ENCODE measurements around the gene AIDA.

AIDA gene

GRCh38 chr1:222643938-222644635, 68.2 kb downstream of the AIDA start:
- peak; percentile 86 to 92 (median 87) for DNase-seq

DNA sequence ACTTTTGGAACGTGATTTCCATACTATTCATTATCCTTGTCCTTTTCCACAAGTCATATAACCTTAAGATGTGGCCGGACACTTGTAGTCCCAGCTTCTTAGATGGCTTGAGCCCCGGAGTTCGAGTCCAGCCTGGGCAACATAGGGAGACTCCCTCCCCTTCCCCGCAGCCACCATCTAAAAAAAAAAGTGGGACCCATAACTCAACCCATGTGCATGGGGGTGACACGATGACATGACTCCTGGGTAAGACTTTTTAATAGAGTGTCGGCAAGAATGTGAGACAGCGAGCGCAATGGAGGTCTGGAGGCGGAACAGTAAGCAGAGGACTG, 68.7 kb downstream of the AIDA start:
- peak in 1 of 4 experiments; percentile 36 for DNase-seq

- no peak for DNase-seq
Measured at GRCh38 chr1:222642468-222642867, 69.8 kb downstream of the AIDA start.

DNA sequence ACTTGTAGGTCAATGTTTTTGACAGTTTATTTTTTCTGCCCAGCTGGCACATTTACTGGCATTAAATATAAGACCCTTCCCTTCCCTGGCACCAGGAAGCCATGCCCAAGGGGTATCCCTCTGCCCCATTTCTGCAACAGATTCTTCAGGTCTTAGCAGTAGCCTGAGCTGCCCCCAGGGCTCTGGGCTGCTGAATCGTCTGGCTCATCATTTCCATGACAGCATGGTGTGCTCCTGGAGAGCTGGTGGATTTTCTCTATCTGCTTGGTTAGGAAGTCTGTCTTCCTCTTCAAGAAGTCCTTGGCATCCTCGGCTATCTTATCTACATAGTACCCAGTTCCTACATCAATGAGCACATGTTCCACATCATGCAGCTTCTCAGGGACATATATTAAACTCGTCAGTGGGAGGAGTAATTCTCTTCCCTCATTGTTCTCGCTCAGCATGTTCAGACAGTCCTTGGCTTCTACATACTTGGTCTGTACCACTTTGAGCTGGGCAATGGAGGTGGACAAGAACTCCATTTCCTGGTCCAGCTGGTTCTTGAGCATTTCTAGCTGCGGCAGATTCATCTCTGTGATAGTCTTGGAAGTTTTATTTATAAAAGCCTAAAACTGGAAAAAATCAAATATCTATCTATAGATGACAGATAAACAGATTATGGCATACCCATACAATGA, 70.9 kb downstream of the AIDA start:
- DNase-seq, result no peak

GRCh38 chr1:222634180-222635013, 77.9 kb downstream of the AIDA start:
- DNase-seq, result peak in 1 of 4 experiments; percentile 49

DNA sequence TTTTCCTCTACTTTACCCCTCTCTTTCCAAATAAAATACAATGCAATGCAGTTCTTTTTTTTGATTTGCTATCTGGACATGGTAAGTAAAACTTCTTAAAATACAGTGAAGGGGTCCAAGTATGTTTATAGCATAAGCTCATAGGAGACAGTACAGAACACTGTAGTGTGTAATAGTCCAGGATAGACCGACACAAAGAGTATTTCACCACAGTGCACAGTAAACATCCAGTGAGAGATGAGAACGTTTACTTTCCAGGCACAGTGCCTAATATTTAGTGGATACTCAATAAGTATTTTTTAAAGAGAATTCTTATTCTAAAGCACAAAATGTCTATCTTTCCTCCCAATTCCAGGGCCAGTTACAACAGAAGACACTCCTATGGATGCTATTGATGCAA, 79.5 kb downstream of the AIDA start:
- no peak for DNase-seq

DNA sequence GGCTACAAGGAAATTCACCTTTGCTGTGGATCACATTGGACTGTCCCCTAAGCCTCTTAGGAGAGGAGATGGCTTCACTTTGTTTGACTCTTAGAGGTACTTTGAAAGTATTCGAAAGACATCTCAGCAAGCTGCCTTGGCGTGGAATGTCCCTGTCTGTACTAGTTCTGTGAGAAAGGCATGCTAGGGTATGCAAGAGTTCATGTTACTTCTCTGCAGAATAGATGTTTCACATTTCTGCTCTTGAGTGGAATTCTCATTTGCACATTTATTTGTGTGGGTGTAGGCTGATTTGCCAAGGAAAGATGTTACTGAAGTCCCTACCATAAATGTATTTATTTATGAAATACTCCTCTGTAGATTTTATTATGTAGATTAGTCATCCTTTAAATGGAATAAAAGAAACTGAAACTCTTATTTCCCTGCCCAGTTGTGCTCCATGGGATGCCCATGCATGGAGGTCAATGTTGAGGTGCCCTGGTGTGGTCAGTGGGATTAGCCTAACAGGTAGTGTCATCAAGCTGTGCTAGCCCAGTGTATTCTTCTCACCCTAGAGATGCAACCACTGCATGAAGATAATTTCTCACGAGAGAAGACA, 80.6 kb downstream of the AIDA start:
- DNase-seq, result no peak

GRCh38 chr1:222629921-222630535, 82.3 kb downstream of the AIDA start:
- DNase-seq, result no peak

GRCh38 chr1:222627232-222627631, 85.1 kb downstream of the AIDA start:
- no peak for DNase-seq

GRCh38 chr1:222624214-222624613, 88.1 kb downstream of the AIDA start:
- DNase-seq, result no peak

GRCh38 chr1:222623458-222623857, 88.8 kb downstream of the AIDA start:
- no peak for DNase-seq

- no peak for DNase-seq
Measured at GRCh38 chr1:222622765-222623164, 89.5 kb downstream of the AIDA start.

- no peak for DNase-seq
Measured at GRCh38 chr1:222620566-222620965, 91.7 kb downstream of the AIDA start.

- no peak for DNase-seq
Measured at GRCh38 chr1:222618880-222619596, 93.3 kb downstream of the AIDA start.

Data from activated naive CD4-positive, alpha-beta T cell (primary cell).